ENCODE data around the gene PHLDB1.

GRCh38 chr11:118641397-118642019 lies 34.1 kb downstream of the PHLDB1 start:
- no peak for TF ChIP-seq CTCF (IDR thresholded peaks at IDR 0.05; ENCODE audit: low read depth, low read length, poor library complexity, severe bottlenecking)
- no peak for TF ChIP-seq EZH2phosphoT487 (IDR thresholded peaks at IDR 0.05; ENCODE audit: borderline replicate concordance, low read length)
